Upper lobe of left lung (tissue), 4 donors: ENCODE measurements around the gene SERPINA5.

ENCODE experiments used
- EP300 ChIP-seq, 4 donors: sonication (generic); formaldehyde crosslinking; IDR thresholded peaks; one replicate each; pipeline ENCODE4 v1.5.1; 2017; ENCODE audit warnings: antibody characterized with exemption in 4 of 4, control low read depth in 2 of 4
- TF ChIP-seq, protein P1 (sequence below), 6 experiments: fragments of 450-650 bp in 4 of 6; fragments of 200-600 bp in 2 of 6; sonication (generic) in 2 of 6; IDR thresholded peaks; one replicate each; pipeline ENCODE4 v1.5.1; 2016 to 2019; ENCODE audit warnings: antibody characterized with exemption in 6 of 6

GRCh38 chr14:94581127-94581999 is at the start of gene SERPINA5:
- TF ChIP-seq, protein P1, sequence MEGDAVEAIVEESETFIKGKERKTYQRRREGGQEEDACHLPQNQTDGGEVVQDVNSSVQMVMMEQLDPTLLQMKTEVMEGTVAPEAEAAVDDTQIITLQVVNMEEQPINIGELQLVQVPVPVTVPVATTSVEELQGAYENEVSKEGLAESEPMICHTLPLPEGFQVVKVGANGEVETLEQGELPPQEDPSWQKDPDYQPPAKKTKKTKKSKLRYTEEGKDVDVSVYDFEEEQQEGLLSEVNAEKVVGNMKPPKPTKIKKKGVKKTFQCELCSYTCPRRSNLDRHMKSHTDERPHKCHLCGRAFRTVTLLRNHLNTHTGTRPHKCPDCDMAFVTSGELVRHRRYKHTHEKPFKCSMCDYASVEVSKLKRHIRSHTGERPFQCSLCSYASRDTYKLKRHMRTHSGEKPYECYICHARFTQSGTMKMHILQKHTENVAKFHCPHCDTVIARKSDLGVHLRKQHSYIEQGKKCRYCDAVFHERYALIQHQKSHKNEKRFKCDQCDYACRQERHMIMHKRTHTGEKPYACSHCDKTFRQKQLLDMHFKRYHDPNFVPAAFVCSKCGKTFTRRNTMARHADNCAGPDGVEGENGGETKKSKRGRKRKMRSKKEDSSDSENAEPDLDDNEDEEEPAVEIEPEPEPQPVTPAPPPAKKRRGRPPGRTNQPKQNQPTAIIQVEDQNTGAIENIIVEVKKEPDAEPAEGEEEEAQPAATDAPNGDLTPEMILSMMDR (IDR thresholded peaks at IDR 0.05), result no peak
- no peak for TF ChIP-seq EP300 (IDR thresholded peaks at IDR 0.05)
